ENCODE data around the gene LBX2.
"Not testable (repeated sequence)": the region's sequence is repeated elsewhere in the genome, so short reads cannot be mapped to it uniquely, and the experiment has no call there.

DNA sequence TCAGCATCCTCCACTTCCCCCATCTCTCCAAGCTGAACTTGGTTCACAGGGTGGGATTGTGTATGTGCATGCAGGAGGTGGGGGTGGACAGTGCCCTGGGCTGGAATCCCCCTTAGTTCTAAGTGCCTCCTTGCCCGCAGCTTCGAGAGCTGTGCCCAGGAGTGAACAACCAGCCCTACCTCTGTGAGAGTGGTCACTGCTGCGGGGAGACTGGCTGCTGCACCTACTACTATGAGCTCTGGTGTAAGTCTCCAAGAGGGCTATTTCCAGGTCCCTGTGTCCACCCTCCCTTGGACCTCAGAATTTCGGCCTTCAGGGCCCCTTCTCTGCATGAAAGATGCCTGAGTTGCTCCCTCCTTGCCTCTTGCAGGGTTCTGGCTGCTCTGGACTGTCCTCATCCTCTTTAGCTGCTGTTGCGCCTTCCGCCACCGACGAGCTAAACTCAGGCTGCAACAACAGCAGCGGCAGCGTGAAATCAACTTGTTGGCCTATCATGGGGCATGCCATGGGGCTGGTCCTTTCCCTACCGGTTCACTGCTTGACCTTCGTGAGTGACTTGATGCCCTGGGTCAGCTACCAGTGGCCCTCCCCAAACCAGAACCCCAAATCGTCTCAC is 39.8 kb downstream of the LBX2 start:
- TF ChIP-seq, protein P1, sequence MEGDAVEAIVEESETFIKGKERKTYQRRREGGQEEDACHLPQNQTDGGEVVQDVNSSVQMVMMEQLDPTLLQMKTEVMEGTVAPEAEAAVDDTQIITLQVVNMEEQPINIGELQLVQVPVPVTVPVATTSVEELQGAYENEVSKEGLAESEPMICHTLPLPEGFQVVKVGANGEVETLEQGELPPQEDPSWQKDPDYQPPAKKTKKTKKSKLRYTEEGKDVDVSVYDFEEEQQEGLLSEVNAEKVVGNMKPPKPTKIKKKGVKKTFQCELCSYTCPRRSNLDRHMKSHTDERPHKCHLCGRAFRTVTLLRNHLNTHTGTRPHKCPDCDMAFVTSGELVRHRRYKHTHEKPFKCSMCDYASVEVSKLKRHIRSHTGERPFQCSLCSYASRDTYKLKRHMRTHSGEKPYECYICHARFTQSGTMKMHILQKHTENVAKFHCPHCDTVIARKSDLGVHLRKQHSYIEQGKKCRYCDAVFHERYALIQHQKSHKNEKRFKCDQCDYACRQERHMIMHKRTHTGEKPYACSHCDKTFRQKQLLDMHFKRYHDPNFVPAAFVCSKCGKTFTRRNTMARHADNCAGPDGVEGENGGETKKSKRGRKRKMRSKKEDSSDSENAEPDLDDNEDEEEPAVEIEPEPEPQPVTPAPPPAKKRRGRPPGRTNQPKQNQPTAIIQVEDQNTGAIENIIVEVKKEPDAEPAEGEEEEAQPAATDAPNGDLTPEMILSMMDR (IDR thresholded peaks at IDR 0.05) = not testable (repeated sequence)
- not testable (repeated sequence) for TF ChIP-seq POLR2A (IDR thresholded peaks at IDR 0.05)

Data from uterus (tissue), 2 donors.